GM06990 (cell line): ENCODE data around the gene C1QL4.

Source experiments
- DNase-seq: peaks from one replicate; pipeline ENCODE4 v3.0.0-alpha.2; 2011; ENCODE audit not compliant: insufficient read length; ENCODE audit errors: extremely low read depth
- H3K27me3 ChIP-seq: replicated peaks from 2 replicates; pipeline ENCODE4 v1.6.0; 2011; ENCODE audit warnings: low read length; ENCODE audit not compliant: control insufficient read depth, insufficient read depth
- H3K36me3 ChIP-seq: 2 replicates; pipeline ENCODE4 v1.5.1; 2011; ENCODE audit warnings: low read length; ENCODE audit not compliant: control insufficient read depth, insufficient read depth
- H3K4me3 ChIP-seq: replicated peaks from 2 replicates; pipeline ENCODE4 v1.5.1; 2011; ENCODE audit warnings: low read depth, mild to moderate bottlenecking, control low read depth, low read length
- CTCF ChIP-seq: IDR thresholded peaks from 2 replicates; pipeline ENCODE4 v1.5.1; 2011; ENCODE audit warnings: low read length, control low read depth, mild to moderate bottlenecking, inconsistent platforms; ENCODE audit not compliant: insufficient read depth, poor library complexity, severe bottlenecking

The C1QL4 gene

GRCh38 chr12:49346659-49347310 lies 9.8 kb upstream of the C1QL4 start, which contains the start of gene DNAJC22:
Gene DNAJC22 (plus strand): TSS chr12:49346888. CDS start chr12:49348873, 1,985 bp downstream.
- TF ChIP-seq CTCF = no peak
- H3K36me3 ChIP-seq = no peaks in the 10 kb centered on the region
- peak; percentile 64 for DNase-seq
- H3K4me3 ChIP-seq = peak within 1 kb of the TSS; percentile 35
- H3K27me3 ChIP-seq = peaks cover 2% of the 10 kb centered on the region

- Histone ChIP-seq H3K27me3 (peaks cover 3% of the 10 kb centered on the region), H3K36me3 (no peaks in the 10 kb centered on the region), H3K4me3 (peak overlapping the region; percentile 35)
- no peak for DNase-seq
- no peak for TF ChIP-seq CTCF
Observed at GRCh38 chr12:49345825-49346658, 9.1 kb upstream of the C1QL4 start.

- Histone ChIP-seq H3K27me3 (peaks cover 3% of the 10 kb centered on the region), H3K4me3 (peak overlapping the region; percentile 35), H3K36me3 (no peaks in the 10 kb centered on the region)
- peak; percentile 71 for DNase-seq
- TF ChIP-seq CTCF = no peak
Observed at GRCh38 chr12:49345051-49345824, 8.2 kb upstream of the C1QL4 start.

GRCh38 chr12:49344486-49345050 lies 7.6 kb upstream of the C1QL4 start:
- Histone ChIP-seq H3K27me3 (peaks cover 3% of the 10 kb centered on the region), H3K4me3 (no peak overlapping the region), H3K36me3 (no peaks in the 10 kb centered on the region)
- no peak for DNase-seq
- no peak for TF ChIP-seq CTCF

- TF ChIP-seq CTCF = no peak
- H3K36me3 ChIP-seq = no peaks in the 10 kb centered on the region
- peak overlapping the region; percentile 15; the same call in 1 of the 2 replicates for H3K4me3 ChIP-seq
- no peak for DNase-seq
- H3K27me3 ChIP-seq = peaks cover 3% of the 10 kb centered on the region
Observed at GRCh38 chr12:49342914-49343731, 6.1 kb upstream of the C1QL4 start.
